Measurements from ENCODE around the gene GNB1L.

GNB1L gene

DNA sequence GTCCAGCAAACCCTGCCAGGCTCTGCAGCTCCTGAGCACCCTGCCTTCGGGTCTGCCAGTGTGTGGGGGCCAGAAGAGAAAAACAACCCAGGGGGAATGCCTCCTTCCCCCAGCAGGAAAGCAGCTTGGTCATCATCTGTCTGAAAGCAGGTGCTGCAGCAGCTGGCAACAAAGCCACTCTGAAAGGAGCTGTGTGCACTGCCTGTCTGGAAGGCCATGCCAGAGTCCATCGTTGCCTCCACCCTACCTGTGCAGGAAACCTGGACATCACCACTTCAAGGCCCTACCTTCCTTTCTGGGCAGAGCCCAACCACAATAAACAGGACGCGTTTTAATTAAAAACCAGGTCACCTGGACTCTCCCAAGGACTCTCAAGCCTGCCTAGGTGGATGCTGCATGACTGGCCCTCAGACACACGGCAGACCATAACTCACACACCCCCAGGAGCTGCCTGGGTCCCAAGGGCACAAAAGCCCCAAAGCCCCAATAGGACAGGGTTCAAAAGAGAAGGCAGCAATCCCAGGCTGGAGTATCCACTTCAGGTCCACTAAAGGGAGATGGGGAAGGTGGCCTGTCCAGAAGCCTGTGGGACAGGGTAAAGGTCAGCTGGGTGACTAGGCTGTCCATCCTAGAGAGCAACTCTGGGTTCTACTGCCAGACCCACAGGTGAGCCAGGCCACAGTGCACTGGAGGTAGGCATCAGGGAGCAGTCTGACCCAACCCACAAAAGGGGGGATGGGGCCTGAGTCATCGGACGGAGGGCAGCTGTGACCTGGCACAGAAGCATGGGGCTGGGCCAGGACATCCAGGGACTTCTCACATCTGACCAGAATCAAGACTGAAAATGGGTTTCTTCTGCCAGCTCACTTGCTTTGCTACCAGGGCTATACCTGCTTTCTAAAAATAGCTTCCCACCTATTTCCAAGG, 6.1 kb downstream of the GNB1L start:
- Histone ChIP-seq H3K4me3 (ENCODE audit: low read length) (no peak overlapping the region), H3K27ac (ENCODE audit: low read length) (no peak overlapping the region), H3K9me3 (ENCODE audit: control insufficient read depth, insufficient read depth, low read length) (no peaks in the 10 kb centered on the region), H3K4me1 (ENCODE audit: control insufficient read depth, insufficient read depth, low read length) (peaks cover 4% of the 10 kb centered on the region; the same call in 1 of the 2 replicates), H3K36me3 (ENCODE audit: control insufficient read depth, insufficient read depth, low read length) (peaks cover 9% of the 10 kb centered on the region), H3K27me3 (ENCODE audit: control insufficient read depth, insufficient read depth, low read length) (no peaks in the 10 kb centered on the region)
- WGBS (ENCODE audit: insufficient coverage, insufficient read length), result no CpG with 5 or more reads among the region's 7 CpGs
- no peak for DNase-seq (ENCODE audit: low read depth, low spot score)

GRCh38 chr22:19847345-19847632, 7.4 kb downstream of the GNB1L start:
- no peaks in the 10 kb centered on the region for H3K27me3 ChIP-seq (ENCODE audit: control insufficient read depth, insufficient read depth, low read length)
- H3K9me3 ChIP-seq (ENCODE audit: control insufficient read depth, insufficient read depth, low read length), result no peaks in the 10 kb centered on the region
- no peak overlapping the region for H3K4me3 ChIP-seq (ENCODE audit: low read length)
- H3K36me3 ChIP-seq (ENCODE audit: control insufficient read depth, insufficient read depth, low read length), result peaks cover 9% of the 10 kb centered on the region
- no peak overlapping the region for H3K27ac ChIP-seq (ENCODE audit: low read length)
- no peak for DNase-seq (ENCODE audit: low read depth, low spot score)
- WGBS (ENCODE audit: insufficient coverage, insufficient read length), result no CpG with 5 or more reads among the region's 2 CpGs
- H3K4me1 ChIP-seq (ENCODE audit: control insufficient read depth, insufficient read depth, low read length), result peaks cover 2% of the 10 kb centered on the region; the same call in 1 of the 2 replicates

- H3K4me3 ChIP-seq (ENCODE audit: low read length), result no peak overlapping the region
- H3K4me1 ChIP-seq (ENCODE audit: control insufficient read depth, insufficient read depth, low read length), result peaks cover 2% of the 10 kb centered on the region; the same call in 1 of the 2 replicates
- no peak for DNase-seq (ENCODE audit: low read depth, low spot score)
- no peaks in the 10 kb centered on the region for H3K27me3 ChIP-seq (ENCODE audit: control insufficient read depth, insufficient read depth, low read length)
- no CpG with 5 or more reads among the region's 9 CpGs for WGBS (ENCODE audit: insufficient coverage, insufficient read length)
- no peak overlapping the region for H3K27ac ChIP-seq (ENCODE audit: low read length)
- peaks cover 5% of the 10 kb centered on the region for H3K36me3 ChIP-seq (ENCODE audit: control insufficient read depth, insufficient read depth, low read length)
- H3K9me3 ChIP-seq (ENCODE audit: control insufficient read depth, insufficient read depth, low read length), result no peaks in the 10 kb centered on the region
Observed at GRCh38 chr22:19846620-19847344, 7.9 kb downstream of the GNB1L start.

- no peak overlapping the region for H3K27ac ChIP-seq (ENCODE audit: low read length)
Observed at GRCh38 chr22:19845054-19845722, 9.5 kb downstream of the GNB1L start.

DNA sequence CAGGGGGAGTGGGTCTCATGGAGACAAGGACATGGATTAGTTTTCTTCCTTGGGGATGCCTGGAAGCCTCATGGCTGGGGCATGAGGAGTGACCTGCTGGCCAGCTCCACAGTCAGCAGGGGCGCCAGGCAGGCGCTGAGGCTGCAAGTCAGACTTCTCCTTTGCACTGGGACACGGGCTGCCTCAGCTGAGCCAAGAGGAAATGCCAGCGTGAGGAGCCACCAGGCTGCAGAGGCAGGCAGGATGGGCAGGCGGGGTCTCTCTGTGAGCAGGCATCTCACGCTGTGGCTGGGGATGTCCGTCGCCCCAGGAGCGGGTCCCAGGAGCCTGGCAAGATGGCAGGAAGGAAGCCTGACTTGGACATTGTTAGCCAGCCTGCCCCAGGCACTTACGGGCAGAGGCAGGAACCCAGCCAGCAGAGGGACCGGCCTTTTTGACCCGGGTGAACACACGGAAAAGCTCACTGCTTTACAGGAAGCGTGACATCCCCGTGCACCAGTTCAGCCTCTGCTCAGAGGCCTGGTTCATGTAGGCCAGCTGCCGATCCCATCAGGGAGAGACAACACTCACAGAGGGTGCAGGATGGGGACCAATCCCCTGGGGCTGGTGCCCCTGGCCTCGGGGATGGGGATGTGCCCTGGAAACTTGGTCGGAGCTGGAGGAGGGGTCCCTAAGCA, 10.2 kb downstream of the GNB1L start:
- peaks cover 2% of the 10 kb centered on the region; the same call in 1 of the 2 replicates for H3K4me1 ChIP-seq (ENCODE audit: control insufficient read depth, insufficient read depth, low read length)
- H3K36me3 ChIP-seq (ENCODE audit: control insufficient read depth, insufficient read depth, low read length), result no peaks in the 10 kb centered on the region
- no peak overlapping the region for H3K4me3 ChIP-seq (ENCODE audit: low read length)
- no peaks in the 10 kb centered on the region for H3K27me3 ChIP-seq (ENCODE audit: control insufficient read depth, insufficient read depth, low read length)
- no peaks in the 10 kb centered on the region for H3K9me3 ChIP-seq (ENCODE audit: control insufficient read depth, insufficient read depth, low read length)
- DNase-seq (ENCODE audit: low read depth, low spot score), result no peak
- no CpG with 5 or more reads among the region's 18 CpGs for WGBS (ENCODE audit: insufficient coverage, insufficient read length)
- H3K27ac ChIP-seq (ENCODE audit: low read length), result no peak overlapping the region

More at GRCh38 chr22:19845054-19845722, 9.5 kb downstream of the GNB1L start:
- H3K9me3 ChIP-seq (ENCODE audit: control insufficient read depth, insufficient read depth, low read length), result no peaks in the 10 kb centered on the region
- H3K36me3 ChIP-seq (ENCODE audit: control insufficient read depth, insufficient read depth, low read length), result no peaks in the 10 kb centered on the region
- no peak for DNase-seq (ENCODE audit: low read depth, low spot score)
- no CpG with 5 or more reads among the region's 8 CpGs for WGBS (ENCODE audit: insufficient coverage, insufficient read length)
- H3K27me3 ChIP-seq (ENCODE audit: control insufficient read depth, insufficient read depth, low read length), result no peaks in the 10 kb centered on the region
- H3K4me3 ChIP-seq (ENCODE audit: low read length), result no peak overlapping the region
- peaks cover 2% of the 10 kb centered on the region; the same call in 1 of the 2 replicates for H3K4me1 ChIP-seq (ENCODE audit: control insufficient read depth, insufficient read depth, low read length)

DNA sequence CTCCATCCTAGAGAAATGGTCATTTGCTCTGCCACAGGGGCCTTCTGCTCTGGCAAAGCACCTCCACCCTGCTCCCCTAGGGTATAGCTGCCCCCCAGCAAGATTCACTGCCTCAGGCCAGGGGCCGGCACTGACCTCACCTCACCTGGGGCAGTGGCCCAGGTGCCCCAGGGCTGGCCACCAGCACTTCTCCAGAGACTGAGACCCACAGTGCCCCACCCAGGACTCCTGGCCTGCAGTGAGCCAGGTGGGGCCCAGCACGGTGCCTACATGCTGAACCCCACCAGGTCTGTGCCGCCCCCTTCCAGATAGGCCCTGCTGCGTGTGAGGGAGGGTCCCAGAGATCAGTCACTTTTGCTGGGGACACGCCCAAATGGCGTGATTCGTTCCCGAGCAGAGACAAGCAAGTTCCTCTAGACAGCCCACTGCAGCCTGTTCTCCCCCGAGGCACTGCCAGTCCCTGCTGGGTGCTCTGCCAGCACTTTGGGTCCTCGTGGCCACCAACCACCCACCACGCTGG, 10.8 kb downstream of the GNB1L start:
- H3K9me3 ChIP-seq (ENCODE audit: control insufficient read depth, insufficient read depth, low read length), result no peaks in the 10 kb centered on the region
- DNase-seq (ENCODE audit: low read depth, low spot score), result no peak
- H3K4me1 ChIP-seq (ENCODE audit: control insufficient read depth, insufficient read depth, low read length), result peaks cover 2% of the 10 kb centered on the region; the same call in 1 of the 2 replicates
- H3K4me3 ChIP-seq (ENCODE audit: low read length), result no peak overlapping the region
- H3K27me3 ChIP-seq (ENCODE audit: control insufficient read depth, insufficient read depth, low read length), result no peaks in the 10 kb centered on the region
- no CpG with 5 or more reads among the region's 11 CpGs for WGBS (ENCODE audit: insufficient coverage, insufficient read length)
- H3K27ac ChIP-seq (ENCODE audit: low read length), result no peak overlapping the region
- no peaks in the 10 kb centered on the region for H3K36me3 ChIP-seq (ENCODE audit: control insufficient read depth, insufficient read depth, low read length)

GRCh38 chr22:19843107-19843856, 11.4 kb downstream of the GNB1L start:
- no peak for DNase-seq (ENCODE audit: low read depth, low spot score)
- Histone ChIP-seq H3K4me1 (ENCODE audit: control insufficient read depth, insufficient read depth, low read length) (peaks cover 2% of the 10 kb centered on the region; the same call in 1 of the 2 replicates), H3K36me3 (ENCODE audit: control insufficient read depth, insufficient read depth, low read length) (no peaks in the 10 kb centered on the region), H3K27me3 (ENCODE audit: control insufficient read depth, insufficient read depth, low read length) (no peaks in the 10 kb centered on the region), H3K27ac (ENCODE audit: low read length) (no peak overlapping the region), H3K9me3 (ENCODE audit: control insufficient read depth, insufficient read depth, low read length) (no peaks in the 10 kb centered on the region), H3K4me3 (ENCODE audit: low read length) (no peak overlapping the region)
- no CpG with 5 or more reads among the region's 27 CpGs for WGBS (ENCODE audit: insufficient coverage, insufficient read length)

GRCh38 chr22:19842393-19843106, 12.1 kb downstream of the GNB1L start:
- no CpG with 5 or more reads among the region's 12 CpGs for WGBS (ENCODE audit: insufficient coverage, insufficient read length)
- Histone ChIP-seq H3K27ac (ENCODE audit: low read length) (no peak overlapping the region), H3K4me1 (ENCODE audit: control insufficient read depth, insufficient read depth, low read length) (peaks cover 2% of the 10 kb centered on the region; the same call in 1 of the 2 replicates), H3K27me3 (ENCODE audit: control insufficient read depth, insufficient read depth, low read length) (no peaks in the 10 kb centered on the region), H3K36me3 (ENCODE audit: control insufficient read depth, insufficient read depth, low read length) (no peaks in the 10 kb centered on the region), H3K4me3 (ENCODE audit: low read length) (no peak overlapping the region), H3K9me3 (ENCODE audit: control insufficient read depth, insufficient read depth, low read length) (no peaks in the 10 kb centered on the region)
- no peak for DNase-seq (ENCODE audit: low read depth, low spot score)

All from iPS DF 6.9 (cell line).